EH (cell line): ENCODE measurements around the gene PWP2.
"Not testable (repeated sequence)": the region's sequence is repeated elsewhere in the genome, so short reads cannot be mapped to it uniquely, and the experiment has no call there.

ENCODE experiments used
- DNase-seq: peaks from one replicate; pipeline ENCODE4 v3.0.0-alpha.2; 2015; ENCODE audit warnings: low read depth

Gene PWP2

GRCh38 chr21:44107026-44107501 lies at the start of gene PWP2:
PWP2 (plus strand) TSS chr21:44107399; CDS start chr21:44107417, 18 bp downstream.
- not testable (repeated sequence) for DNase-seq

GRCh38 chr21:44057960-44058651 lies 49.1 kb upstream of the PWP2 start:
- no peak for DNase-seq

GRCh38 chr21:44058652-44058964 lies 48.6 kb upstream of the PWP2 start:
- no peak for DNase-seq

- DNase-seq = no peak
Measured at GRCh38 chr21:44058981-44059380, 48.2 kb upstream of the PWP2 start.

GRCh38 chr21:44059710-44060109 lies 47.5 kb upstream of the PWP2 start:
- no peak for DNase-seq

GRCh38 chr21:44062380-44062779 lies 44.8 kb upstream of the PWP2 start:
- no peak for DNase-seq

- no peak for DNase-seq
Measured at GRCh38 chr21:44063151-44063912, 43.9 kb upstream of the PWP2 start.

GRCh38 chr21:44064852-44065403 lies 42.3 kb upstream of the PWP2 start:
- DNase-seq = no peak

GRCh38 chr21:44065428-44065827 lies 41.8 kb upstream of the PWP2 start:
- peak; percentile 19 for DNase-seq

- DNase-seq = no peak
Measured at GRCh38 chr21:44066116-44066515, 41.1 kb upstream of the PWP2 start.

GRCh38 chr21:44067011-44067839 lies 40.0 kb upstream of the PWP2 start:
- DNase-seq = no peak

GRCh38 chr21:44070391-44070790 lies 36.8 kb upstream of the PWP2 start:
- DNase-seq = no peak

- DNase-seq = no peak
Measured at GRCh38 chr21:44071359-44072104, 35.7 kb upstream of the PWP2 start.

GRCh38 chr21:44072111-44072510 lies 35.1 kb upstream of the PWP2 start:
- no peak for DNase-seq

- no peak for DNase-seq
Measured at GRCh38 chr21:44074315-44074958, 32.8 kb upstream of the PWP2 start.

- no peak for DNase-seq
Measured at GRCh38 chr21:44076316-44076715, 30.9 kb upstream of the PWP2 start.

GRCh38 chr21:44078411-44078981 lies 28.7 kb upstream of the PWP2 start:
- DNase-seq = no peak

- no peak for DNase-seq
Measured at GRCh38 chr21:44079446-44079845, 27.8 kb upstream of the PWP2 start.

GRCh38 chr21:44079846-44080245 lies 27.4 kb upstream of the PWP2 start:
- no peak for DNase-seq

GRCh38 chr21:44082648-44083440 lies 24.4 kb upstream of the PWP2 start:
- DNase-seq = no peak
